Measurements from ENCODE around the gene ATXN2L. TPM values are rescaled to one million over a fixed set of nuclear protein-coding genes. Genes with fewer than 3 reads are reported as not detected.
A peak's percentile ranks its signal among the peaks of the same experiment; 100 is the strongest.

ATXN2L gene
- total and polyA plus RNA-seq, 2 of the 13 experiments (the other 11 are each of a cell fraction or from before 2014, with no cell fraction given), result 40.8 to 55.1 TPM

- TF ChIP-seq ZBED4 (CRISPR knock-in tag; IDR thresholded peaks at IDR 0.05; ENCODE audit: borderline replicate concordance) (peak; percentile 42; the same call in 1 of the 2 replicates), ZSCAN21 (CRISPR knock-in tag; IDR thresholded peaks at IDR 0.05; ENCODE audit: borderline replicate concordance) (peak; percentile 90; the same call in 1 of the 2 replicates), STAT5B (CRISPR knock-in tag; IDR thresholded peaks at IDR 0.05) (no peak), PHB2 (IDR thresholded peaks at IDR 0.05; ENCODE audit: partially characterized antibody) (no peak), NR2F2 (IDR thresholded peaks at IDR 0.05; ENCODE audit: borderline replicate concordance, low read depth) (no peak; the same call in 1 of the 2 replicates), CERS6 (CRISPR knock-in tag; IDR thresholded peaks at IDR 0.05) (0 out of 2 replicates have a peak, but pooled peaks have one; percentile 43), HOXA3 (CRISPR knock-in tag; IDR thresholded peaks at IDR 0.05) (peak; percentile 99), THRA (CRISPR knock-in tag; IDR thresholded peaks at IDR 0.05; ENCODE audit: borderline replicate concordance) (peak; percentile 60; the same call in 1 of the 2 replicates), SNRNP70 (IDR thresholded peaks at IDR 0.05; ENCODE audit: low read depth, low read length) (no peak), ZNF75D (CRISPR knock-in tag; IDR thresholded peaks at IDR 0.05; ENCODE audit: borderline replicate concordance) (no peak), CHD4 (IDR thresholded peaks at IDR 0.05; ENCODE audit: borderline replicate concordance, low read length) (peak; percentile 98), CCDC6 (CRISPR knock-in tag; IDR thresholded peaks at IDR 0.05) (peak; percentile 95), ZNF260 (CRISPR knock-in tag; IDR thresholded peaks at IDR 0.05; ENCODE audit: borderline replicate concordance, low read depth) (0 out of 2 replicates have a peak, but pooled peaks have one; percentile 84), FOXJ3 (CRISPR knock-in tag; IDR thresholded peaks at IDR 0.05; ENCODE audit: borderline replicate concordance) (peak; percentile 79), GTF3A (CRISPR knock-in tag; conservative IDR thresholded peaks at IDR 0.05) (0 out of 2 replicates have a peak, but pooled peaks have one; percentile 33), MTERF4 (CRISPR knock-in tag; IDR thresholded peaks at IDR 0.05) (peak; percentile 83), ZNF335 (CRISPR knock-in tag; IDR thresholded peaks at IDR 0.05) (no peak; the same call in none of the 2 replicates), ZNF564 (CRISPR knock-in tag; IDR thresholded peaks at IDR 0.05) (peak; percentile 86; the same call in 1 of the 2 replicates), DMAP1 (CRISPR knock-in tag; IDR thresholded peaks at IDR 0.05) (peak; percentile 94)
Measured at GRCh38 chr16:28846080-28846932, 23.5 kb downstream of the ATXN2L start, which contains the start of gene TUFM (continued).
